ENCODE data around the gene MIOX. TPM values are rescaled to one million over a fixed set of nuclear protein-coding genes. Genes with fewer than 3 reads are reported as not detected.

MIOX gene
- total RNA-seq, 1 experiment from 2014 or later, result 1.4 TPM

GRCh38 chr22:50504369-50505211, 17.9 kb downstream of the MIOX start:
- no peak overlapping the region for H3K4me3 Mint-ChIP-seq
- no peak overlapping the region for H3K56ac ChIP-seq (ENCODE audit: insufficient read length, low read depth, low read length)
- H3K9me3 ChIP-seq (ENCODE audit: control insufficient read depth, low read depth, low read length), result no peaks in the 10 kb centered on the region
- H3K27me3 Mint-ChIP-seq (ENCODE audit: low read depth), result no peaks in the 10 kb centered on the region
- no peak overlapping the region for H3K27ac Mint-ChIP-seq
- H2AFZ ChIP-seq (ENCODE audit: low read length), result no peak overlapping the region
- peaks cover 0 to 3% (median 0%) of the 10 kb centered on the region in 3 experiments; a peak in 2 of 7 replicates for H3K36me3 Mint-ChIP-seq (ENCODE audit: insufficient read depth in 1 of 3, low read depth in 3 of 3)
- DNase-seq, result peak; percentile 23
- H3K4me2 ChIP-seq (ENCODE audit: insufficient read depth, insufficient read length, low read length), result no peak overlapping the region
- no peak overlapping the region for H3K18ac ChIP-seq (ENCODE audit: insufficient read length, low read depth, low read length)
- H3K23me2 ChIP-seq (ENCODE audit: insufficient read length, low read depth, low read length, poor library complexity, severe bottlenecking), result peaks cover 12% of the 10 kb centered on the region
- H2BK12ac ChIP-seq (ENCODE audit: insufficient read length, low read depth, low read length), result no peak overlapping the region
- no peak overlapping the region for H3K14ac ChIP-seq (ENCODE audit: insufficient read depth, low read length)
- no peak overlapping the region for H3K27ac ChIP-seq (ENCODE audit: insufficient read length, low read depth, low read length)
- no peak overlapping the region for H2BK20ac ChIP-seq (ENCODE audit: low read depth, low read length, poor library complexity, severe bottlenecking)
- no peak overlapping the region for H4K8ac ChIP-seq (replicated peaks; ENCODE audit: insufficient read length, low read depth, low read length)
- H3K9ac ChIP-seq (ENCODE audit: extremely low read depth, insufficient read length, low read length), result no peak overlapping the region
- H3K4ac ChIP-seq (ENCODE audit: low read depth, low read length), result no peak overlapping the region
- TF ChIP-seq CTCF (conservative IDR thresholded peaks at IDR 0.05), result no peak
- peaks cover 9 to 12% of the 10 kb centered on the region in 2 experiments for H3K4me1 Mint-ChIP-seq
- H3K23ac ChIP-seq (ENCODE audit: insufficient read length, low read depth, low read length), result no peak overlapping the region
- no peak overlapping the region for H2BK5ac ChIP-seq (ENCODE audit: insufficient read length, low read length)
- H3K79me2 ChIP-seq (ENCODE audit: insufficient read depth, low read length), result peaks cover 9% of the 10 kb centered on the region; the same call in 1 of the 2 replicates
- H3K27me3 ChIP-seq (ENCODE audit: insufficient read depth, low read length), result no peaks in the 10 kb centered on the region
- H3K9me3 Mint-ChIP-seq, result no peaks in the 10 kb centered on the region
- no CpG with 5 or more reads among the region's 44 CpGs for WGBS (ENCODE audit: extremely low coverage, insufficient read length, low lambda C conversion rate)
- no peaks in the 10 kb centered on the region for H3K4me1 ChIP-seq (ENCODE audit: insufficient read depth, low read length)
- no peak overlapping the region for H2BK15ac ChIP-seq (ENCODE audit: low read depth, low read length)
- peaks cover 7% of the 10 kb centered on the region for H3K79me1 ChIP-seq (ENCODE audit: insufficient read depth, low read depth, low read length, poor library complexity, severe bottlenecking)
- H2BK120ac ChIP-seq (ENCODE audit: low read depth, low read length, poor library complexity, severe bottlenecking), result no peak overlapping the region
- no peak overlapping the region for H4K91ac ChIP-seq (ENCODE audit: insufficient read length, low read depth, low read length)
- no peak overlapping the region for H3T11ph ChIP-seq (ENCODE audit: low read length)
- no peak overlapping the region for H4K5ac ChIP-seq (ENCODE audit: insufficient read length, low read depth, low read length)
- H4K20me1 ChIP-seq (ENCODE audit: control insufficient read depth, insufficient read depth, insufficient read length), result no peaks in the 10 kb centered on the region
- no peak overlapping the region for H2AK5ac ChIP-seq (ENCODE audit: insufficient read length, low read length)

All from H9 (cell line).